ENCODE results near the gene SUCO. TPM values are rescaled to one million over a fixed set of nuclear protein-coding genes. Genes with fewer than 3 reads are reported as not detected.

The SUCO gene
- total RNA-seq, 1 experiment from 2014 or later, result 37.4 TPM

- CTCF ChIA-PET, result no interaction called here
- 0 out of 2 replicates have a peak, but pooled peaks cover 2% of the 10 kb centered on the region for H3K9me3 Mint-ChIP-seq
- peaks cover 3% of the 10 kb centered on the region; the same call in 1 of the 2 replicates for H3K27me3 Mint-ChIP-seq (ENCODE audit: low read depth)
- DNase-seq (ENCODE audit: low spot score) (no peak), ATAC-seq (no peak)
- H3K4me3 Mint-ChIP-seq, result no peak overlapping the region
- H3K4me1 Mint-ChIP-seq, result no peaks in the 10 kb centered on the region
- H3K27ac Mint-ChIP-seq, result no peak overlapping the region
- H3K36me3 Mint-ChIP-seq, result no peaks in the 10 kb centered on the region
- POLR2A ChIA-PET, result no interaction called here
- TF ChIP-seq E2F4 (CRISPR knock-in tag; IDR thresholded peaks at IDR 0.05; ENCODE audit: borderline replicate concordance, low read depth), result no peak
- no peak for TF ChIP-seq CDX4 (CRISPR knock-in tag; IDR thresholded peaks at IDR 0.05; ENCODE audit: borderline replicate concordance)
- no peak for TF ChIP-seq ATF6 (CRISPR knock-in tag; IDR thresholded peaks at IDR 0.05)
- TF ChIP-seq E2F5 (CRISPR knock-in tag; IDR thresholded peaks at IDR 0.05), result no peak
- TF ChIP-seq FOXP4 (CRISPR knock-in tag; IDR thresholded peaks at IDR 0.05), result no peak
- no peak for TF ChIP-seq SMAD3 (CRISPR knock-in tag; IDR thresholded peaks at IDR 0.05; ENCODE audit: borderline replicate concordance)
- TF ChIP-seq SP1 (CRISPR knock-in tag; conservative IDR thresholded peaks at IDR 0.05), result no peak
Measured at GRCh38 chr1:172512591-172512990, 20.4 kb upstream of the SUCO start.

- ChIA-PET CTCF (no interaction called here), POLR2A (interaction anchor here (1.0 kb wide), 1 partner anchor 19 kb away, joined by 3 read pairs; the partner anchor contains the start of gene SUCO)
- no peaks in the 10 kb centered on the region for H3K4me1 Mint-ChIP-seq
- H3K27me3 Mint-ChIP-seq (ENCODE audit: low read depth), result peaks cover 3% of the 10 kb centered on the region; the same call in 1 of the 2 replicates
- TF ChIP-seq ELF4 (CRISPR knock-in tag; IDR thresholded peaks at IDR 0.05; ENCODE audit: low read depth) (no peak), ZNF138 (CRISPR knock-in tag; conservative IDR thresholded peaks at IDR 0.05) (no peak), ZNF317 (CRISPR knock-in tag; IDR thresholded peaks at IDR 0.05; ENCODE audit: borderline replicate concordance, low read depth) (no peak), OVOL2 (CRISPR knock-in tag; IDR thresholded peaks at IDR 0.05; ENCODE audit: borderline replicate concordance) (no peak), GABPB1 (CRISPR knock-in tag; IDR thresholded peaks at IDR 0.05) (no peak), ZNF423 (CRISPR knock-in tag; IDR thresholded peaks at IDR 0.05) (no peak), ATF1 (CRISPR knock-in tag; IDR thresholded peaks at IDR 0.05) (no peak), ESRRA (CRISPR knock-in tag; IDR thresholded peaks at IDR 0.05; ENCODE audit: borderline replicate concordance) (no peak), SOX15 (CRISPR knock-in tag; IDR thresholded peaks at IDR 0.05) (no peak), SP1 (CRISPR knock-in tag; conservative IDR thresholded peaks at IDR 0.05) (no peak), NR2C2 (CRISPR knock-in tag; IDR thresholded peaks at IDR 0.05) (no peak), ZBTB21 (CRISPR knock-in tag; IDR thresholded peaks at IDR 0.05; ENCODE audit: borderline replicate concordance) (no peak)
- no peak overlapping the region for H3K27ac Mint-ChIP-seq
- H3K9me3 Mint-ChIP-seq, result 0 out of 2 replicates have a peak, but pooled peaks cover 2% of the 10 kb centered on the region
- ATAC-seq (no peak), DNase-seq (ENCODE audit: low spot score) (no peak)
- no peaks in the 10 kb centered on the region for H3K36me3 Mint-ChIP-seq
- H3K4me3 Mint-ChIP-seq, result no peak overlapping the region
Measured at GRCh38 chr1:172513479-172513878, 19.5 kb upstream of the SUCO start.

All from WTC11 (cell line).